ENCODE measurements around the gene DIP2C. TPM values are rescaled to one million over a fixed set of nuclear protein-coding genes. Genes with fewer than 3 reads are reported as not detected.

Gene DIP2C
- total RNA-seq, 1 experiment from 2014 or later: 11.0 TPM

DNA sequence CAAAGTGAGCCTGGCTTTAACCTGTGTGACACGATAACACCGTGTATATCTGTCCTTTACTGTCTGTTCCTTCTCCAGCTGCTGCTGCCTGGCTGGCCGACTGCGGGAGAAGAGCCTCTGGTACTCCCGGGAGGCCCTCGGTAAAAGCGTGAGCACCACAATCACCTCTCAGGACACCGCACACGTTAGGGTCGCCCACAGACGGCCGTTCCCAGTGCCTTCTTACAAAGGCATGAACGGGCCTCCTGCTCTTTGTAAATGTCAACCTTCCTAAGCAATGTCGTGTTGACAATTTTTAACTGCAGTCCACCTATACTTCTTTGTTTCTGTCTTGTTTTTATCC lies 177.6 kb downstream of the DIP2C start:
- TF ChIP-seq, protein P1, sequence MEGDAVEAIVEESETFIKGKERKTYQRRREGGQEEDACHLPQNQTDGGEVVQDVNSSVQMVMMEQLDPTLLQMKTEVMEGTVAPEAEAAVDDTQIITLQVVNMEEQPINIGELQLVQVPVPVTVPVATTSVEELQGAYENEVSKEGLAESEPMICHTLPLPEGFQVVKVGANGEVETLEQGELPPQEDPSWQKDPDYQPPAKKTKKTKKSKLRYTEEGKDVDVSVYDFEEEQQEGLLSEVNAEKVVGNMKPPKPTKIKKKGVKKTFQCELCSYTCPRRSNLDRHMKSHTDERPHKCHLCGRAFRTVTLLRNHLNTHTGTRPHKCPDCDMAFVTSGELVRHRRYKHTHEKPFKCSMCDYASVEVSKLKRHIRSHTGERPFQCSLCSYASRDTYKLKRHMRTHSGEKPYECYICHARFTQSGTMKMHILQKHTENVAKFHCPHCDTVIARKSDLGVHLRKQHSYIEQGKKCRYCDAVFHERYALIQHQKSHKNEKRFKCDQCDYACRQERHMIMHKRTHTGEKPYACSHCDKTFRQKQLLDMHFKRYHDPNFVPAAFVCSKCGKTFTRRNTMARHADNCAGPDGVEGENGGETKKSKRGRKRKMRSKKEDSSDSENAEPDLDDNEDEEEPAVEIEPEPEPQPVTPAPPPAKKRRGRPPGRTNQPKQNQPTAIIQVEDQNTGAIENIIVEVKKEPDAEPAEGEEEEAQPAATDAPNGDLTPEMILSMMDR (IDR thresholded peaks at IDR 0.05; ENCODE audit: unreplicated experiment): no peak
- no peaks in the 10 kb centered on the region for H3K27me3 Mint-ChIP-seq (ENCODE audit: unreplicated experiment)
- no TSS peak for BruUV-seq (replicated peaks)
- H3K27ac Mint-ChIP-seq (ENCODE audit: unreplicated experiment): no peak overlapping the region
- no peak overlapping the region for H3K4me3 Mint-ChIP-seq (ENCODE audit: low read depth, unreplicated experiment)
- intact Hi-C loops (cut with micrococcal nuclease; ENCODE audit: unreplicated experiment): loop anchor here (1.0 to 10.0 kb wide), 4 partner anchors 103 to 275 kb away; no protein-coding TSS in a partner anchor
- DNase-seq: no peak
- peaks cover 20% of the 10 kb centered on the region for H3K36me3 Mint-ChIP-seq (ENCODE audit: insufficient read depth, unreplicated experiment)
- H3K4me1 Mint-ChIP-seq (ENCODE audit: low read depth, unreplicated experiment): peaks cover 31% of the 10 kb centered on the region
- CTCF ChIA-PET: no interaction called here
- no peaks in the 10 kb centered on the region for H3K9me3 Mint-ChIP-seq (ENCODE audit: low read depth, unreplicated experiment)

DNA sequence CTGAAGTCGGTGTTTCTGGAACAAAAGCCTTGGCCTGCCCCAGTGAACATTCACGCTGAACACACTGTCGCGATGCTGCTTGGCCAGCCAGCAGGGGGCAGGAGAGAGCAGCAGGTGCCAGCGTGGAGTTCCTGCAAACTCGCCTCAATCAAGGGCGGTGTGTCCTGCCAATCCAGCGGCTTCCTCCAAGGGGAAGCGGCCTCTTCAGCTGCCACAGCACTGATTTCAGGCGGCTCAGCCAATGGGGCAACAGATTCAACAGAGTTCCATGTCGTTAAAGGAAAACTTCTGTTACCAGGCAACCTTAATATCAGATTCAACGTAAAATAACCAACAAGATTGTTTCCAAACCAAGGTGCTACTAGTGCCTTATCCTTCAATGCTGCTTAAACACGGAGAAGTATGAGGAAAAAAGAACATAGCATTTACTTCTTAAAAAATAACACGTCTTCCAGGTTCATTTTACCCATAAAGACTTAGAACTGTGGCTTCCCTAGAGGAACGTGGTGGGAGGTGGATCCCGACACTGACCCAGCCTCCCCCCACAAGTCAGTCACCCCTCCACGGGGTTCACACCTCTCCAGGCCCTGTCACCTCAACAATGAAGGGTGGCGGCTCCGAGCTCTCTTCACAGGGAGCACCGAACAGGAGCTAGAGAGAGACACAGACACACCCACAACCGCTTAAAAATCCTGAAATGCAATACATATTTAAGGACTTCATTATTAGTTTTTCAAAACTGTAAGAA lies 178.2 kb downstream of the DIP2C start:
- H3K4me3 Mint-ChIP-seq (ENCODE audit: low read depth, unreplicated experiment): no peak overlapping the region
- BruUV-seq (replicated peaks): no TSS peak
- DNase-seq: peak; percentile 97
- no peaks in the 10 kb centered on the region for H3K9me3 Mint-ChIP-seq (ENCODE audit: low read depth, unreplicated experiment)
- H3K27me3 Mint-ChIP-seq (ENCODE audit: unreplicated experiment): no peaks in the 10 kb centered on the region
- TF ChIP-seq, protein P1 (IDR thresholded peaks at IDR 0.05; ENCODE audit: unreplicated experiment): peak; percentile 90
- CTCF ChIA-PET: interaction anchor here (1.2 kb wide), 1 partner anchor 274 kb away, joined by 6 read pairs; no protein-coding TSS in a partner anchor
- peaks cover 19% of the 10 kb centered on the region for H3K36me3 Mint-ChIP-seq (ENCODE audit: insufficient read depth, unreplicated experiment)
- H3K4me1 Mint-ChIP-seq (ENCODE audit: low read depth, unreplicated experiment): peaks cover 31% of the 10 kb centered on the region
- H3K27ac Mint-ChIP-seq (ENCODE audit: unreplicated experiment): no peak overlapping the region
- intact Hi-C loops (cut with micrococcal nuclease; ENCODE audit: unreplicated experiment): loop anchor here (1.0 to 10.0 kb wide), 4 partner anchors 104 to 276 kb away; no protein-coding TSS in a partner anchor

DNA sequence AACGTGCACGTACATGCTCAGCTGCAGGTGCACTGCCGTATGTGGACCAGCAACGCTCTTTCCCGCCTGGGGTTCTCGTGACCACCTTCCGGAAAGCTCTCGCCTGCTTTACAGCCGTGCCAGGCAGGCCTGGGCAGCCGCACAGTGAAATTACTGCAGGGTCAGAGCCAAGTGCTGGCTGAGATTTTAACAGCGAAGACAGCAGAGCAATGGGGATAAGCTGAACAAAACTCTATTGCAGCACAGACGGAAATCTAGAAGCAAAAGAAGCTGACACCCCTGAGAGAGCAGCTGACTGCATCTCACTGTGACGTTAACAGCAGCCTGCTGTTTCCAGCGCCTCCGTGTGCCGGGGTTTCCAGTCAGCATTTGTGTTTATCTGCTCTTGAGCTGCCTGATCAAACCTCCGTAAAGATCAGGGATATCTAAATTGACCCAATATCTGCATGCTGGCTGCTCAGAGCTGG lies 179.0 kb downstream of the DIP2C start:
- Mint-ChIP-seq H3K9me3 (ENCODE audit: low read depth, unreplicated experiment) (no peaks in the 10 kb centered on the region), H3K27ac (ENCODE audit: unreplicated experiment) (no peak overlapping the region), H3K36me3 (ENCODE audit: insufficient read depth, unreplicated experiment) (peaks cover 19% of the 10 kb centered on the region), H3K27me3 (ENCODE audit: unreplicated experiment) (no peaks in the 10 kb centered on the region), H3K4me3 (ENCODE audit: low read depth, unreplicated experiment) (no peak overlapping the region), H3K4me1 (ENCODE audit: low read depth, unreplicated experiment) (peaks cover 31% of the 10 kb centered on the region)
- TF ChIP-seq, protein P1 (IDR thresholded peaks at IDR 0.05; ENCODE audit: unreplicated experiment): no peak
- no peak for DNase-seq
- intact Hi-C loops (cut with micrococcal nuclease; ENCODE audit: unreplicated experiment): loop anchor here (2.0 to 10.0 kb wide), 3 partner anchors 104 to 277 kb away; no protein-coding TSS in a partner anchor
- CTCF ChIA-PET: interaction anchor here (1.2 kb wide), 1 partner anchor 275 kb away, joined by 6 read pairs; no protein-coding TSS in a partner anchor
- no TSS peak for BruUV-seq (replicated peaks)

DNA sequence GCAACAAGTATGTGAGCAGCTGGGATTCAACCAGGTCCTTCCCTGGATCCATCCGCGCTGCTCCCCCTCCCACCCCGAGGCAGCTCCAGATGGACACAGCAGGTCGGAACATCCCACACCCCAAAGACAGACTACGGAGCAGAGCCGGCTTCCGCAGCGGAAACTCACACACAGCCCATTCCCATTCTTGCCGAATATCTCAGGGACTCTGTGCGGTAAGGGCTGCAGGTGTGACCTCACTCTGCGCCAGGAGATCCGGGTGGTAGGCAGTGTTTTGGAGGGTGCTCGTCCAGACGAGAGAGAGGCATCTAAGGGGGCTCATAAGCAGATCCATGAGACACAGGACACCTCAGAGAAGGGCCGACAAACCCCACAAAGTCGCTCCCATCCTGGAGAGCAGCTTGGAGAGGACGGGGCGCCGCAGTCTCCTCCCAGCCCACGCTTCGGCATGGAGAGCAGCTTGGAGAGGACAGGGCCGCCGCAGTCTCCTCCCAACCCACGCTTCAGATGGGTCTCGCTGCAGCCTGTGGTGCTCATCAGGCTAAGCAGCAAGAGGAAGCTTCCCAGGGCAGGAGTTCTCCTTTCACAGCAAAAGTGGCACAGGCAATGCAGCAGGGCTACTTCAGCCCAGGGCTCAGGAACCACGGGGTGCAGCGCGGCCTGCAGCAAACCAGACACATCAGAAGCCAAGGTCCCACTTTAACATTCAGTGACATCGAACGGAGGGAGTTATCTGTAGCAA lies 179.9 kb downstream of the DIP2C start:
- Mint-ChIP-seq H3K27ac (ENCODE audit: unreplicated experiment) (no peak overlapping the region), H3K4me3 (ENCODE audit: low read depth, unreplicated experiment) (no peak overlapping the region), H3K36me3 (ENCODE audit: insufficient read depth, unreplicated experiment) (peaks cover 23% of the 10 kb centered on the region), H3K9me3 (ENCODE audit: low read depth, unreplicated experiment) (no peaks in the 10 kb centered on the region), H3K4me1 (ENCODE audit: low read depth, unreplicated experiment) (peaks cover 27% of the 10 kb centered on the region), H3K27me3 (ENCODE audit: unreplicated experiment) (no peaks in the 10 kb centered on the region)
- no peak for DNase-seq
- intact Hi-C loops (cut with micrococcal nuclease; ENCODE audit: unreplicated experiment): loop anchor here (2.0 to 10.0 kb wide), 3 partner anchors 105 to 278 kb away; no protein-coding TSS in a partner anchor
- TF ChIP-seq, protein P1 (IDR thresholded peaks at IDR 0.05; ENCODE audit: unreplicated experiment): no peak
- BruUV-seq (replicated peaks): no TSS peak
- CTCF ChIA-PET: no interaction called here

All from Calu3 (cell line).